Measurements from ENCODE around the gene PHYHD1.

GRCh38 chr9:128972956-128973355 lies 52.2 kb downstream of the PHYHD1 start:
- no peak for TF ChIP-seq CTCF (conservative IDR thresholded peaks at IDR 0.05; ENCODE audit: low read depth, low read length)
- no peak for TF ChIP-seq EZH2 (IDR thresholded peaks at IDR 0.05; ENCODE audit: low read length, unreplicated experiment)
- no peak for TF ChIP-seq EZH2phosphoT487 (IDR thresholded peaks at IDR 0.05; ENCODE audit: borderline replicate concordance, low read length)
